Sigmoid colon (tissue), 7 donors: ENCODE data around the gene ATOX1. TPM values are rescaled to one million over a fixed set of nuclear protein-coding genes. Genes with fewer than 3 reads are reported as not detected.

Experiments used
- DNase-seq: peaks from one replicate; pipeline ENCODE4 v3.0.0-alpha.2; 2019
- H3K27ac ChIP-seq, 4 donors: fragments of 200-600 bp; sonication (generic); one replicate each; pipeline ENCODE4 v1.5.1; 2016 to 2019; ENCODE audit warnings: mild to moderate bottlenecking in 1 of 4
- H3K27me3 ChIP-seq, 3 donors: fragments of 200-600 bp; sonication (generic); one replicate each; pipeline ENCODE4 v1.5.1; 2019; ENCODE audit warnings: mild to moderate bottlenecking in 1 of 3
- H3K36me3 ChIP-seq, 4 donors: fragments of 200-600 bp; sonication (generic); one replicate each; pipeline ENCODE4 v1.5.1; 2016 to 2019
- H3K4me1 ChIP-seq, 4 donors: fragments of 200-600 bp; sonication (generic); one replicate each; pipeline ENCODE4 v1.5.1; 2017 to 2019
- H3K4me3 ChIP-seq, 4 donors: fragments of 200-600 bp; sonication (generic); one replicate each; pipeline ENCODE4 v1.5.1; 2017 to 2019; ENCODE audit warnings: mild to moderate bottlenecking in 2 of 4, moderate library complexity in 1 of 4
- H3K9me3 ChIP-seq, 4 donors: fragments of 200-600 bp in 3 of 4; sonication (generic) in 3 of 4; one replicate each; pipeline versions ENCODE4 v1.5.1 to v1.6.1; 2013 to 2019
- CTCF ChIP-seq, 4 experiments: fragments of 450-650 bp in 3 of 4; fragments of 200-600 bp in 1 of 4; IDR thresholded peaks; one replicate each; pipeline ENCODE4 v1.5.1; 2016 to 2019; ENCODE audit warnings: antibody characterized with exemption in 4 of 4, mild to moderate bottlenecking in 3 of 4, moderate library complexity in 2 of 4
- EP300 ChIP-seq, 4 donors: sonication (generic); formaldehyde crosslinking; IDR thresholded peaks; one replicate each; pipeline ENCODE4 v1.6.1; 2017; ENCODE audit warnings: antibody characterized with exemption in 4 of 4
- POLR2A ChIP-seq, 2 donors: fragments of 450-650 bp; IDR thresholded peaks; one replicate each; pipeline ENCODE4 v1.6.1; 2016; ENCODE audit warnings: antibody characterized with exemption in 2 of 2, mild to moderate bottlenecking in 2 of 2, moderate library complexity in 2 of 2
- POLR2AphosphoS5 ChIP-seq, 4 donors: sonication (generic); formaldehyde crosslinking; IDR thresholded peaks; one replicate each; pipeline ENCODE4 v1.6.1; 2017; ENCODE audit warnings: antibody characterized with exemption in 4 of 4
- WGBS, 2 donors: extraction: QIAGEN DNeasy Blood & Tissue Kit; methylation state at CpG; one replicate each; pipeline ENCODE4 v1.1.7; 2013; 5-methylcytosine and 5-hydroxymethylcytosine counted together
- intact Hi-C: fragments of 100-400 bp; cut with DNase I; formaldehyde crosslinking; loops from one replicate; pipeline ENCODE4 v1.15.1; 2023
- polyA plus RNA-seq, 3 donors: library from polyadenylated mRNA; stranded (reverse); fragments of 200-250 nt; gene quantifications; one replicate each; pipeline ENCODE4 v1.2.3, GENCODE V29; 2013
- total RNA-seq, 4 donors: library from RNA; depleted of rRNA; stranded (reverse); fragments of >200 nt; gene quantifications; one replicate each; pipeline ENCODE4 v1.1.0, GENCODE V29; 2016
- donor health status: healthy with polysubstance abuse.
- donor health status: Bipolar disorder and iron deficiency.
- donor health status: healthy.

ATOX1 gene
- total and polyA plus RNA-seq, 7 donors = 62.0 to 205 (median 130) TPM

- Histone ChIP-seq H3K36me3 (no peaks in the 10 kb centered on the region), H3K27me3 (no peaks in the 10 kb centered on the region), H3K9me3 (no peaks in the 10 kb centered on the region), H3K4me3 (peak within 1 kb of the TSS; percentile 84 to 91 (median 88)), H3K27ac (peak within 1 kb of the TSS; percentile 93 to 99 (median 98)), H3K4me1 (peaks cover 0 to 47% (median 43%) of the 10 kb centered on the region in 4 donors)
- peak; percentile 96 to 98 for TF ChIP-seq POLR2A (IDR thresholded peaks at IDR 0.05)
- no peak for TF ChIP-seq EP300 (IDR thresholded peaks at IDR 0.05)
- peak in 2 of 4 experiments; percentile 18 to 49 for TF ChIP-seq CTCF (IDR thresholded peaks at IDR 0.05)
- peak; percentile 99 to 100 (median 100) for TF ChIP-seq POLR2AphosphoS5 (IDR thresholded peaks at IDR 0.05)
- peak; percentile 100 for DNase-seq
- 0% methylated on average over 49 of the region's 49 CpGs for WGBS, 2 donors
- intact Hi-C loops = loop anchor here (1.0 to 2.0 kb wide), 2 partner anchors 13 to 31 kb away; partner anchors contain the start of gene ATOX1
Measured at GRCh38 chr5:151771259-151772028, 13.0 kb upstream of the ATOX1 start, which contains the start of gene G3BP1. Gene G3BP1 (plus strand): TSS chr5:151771954. CDS start chr5:151786621, 14,667 bp downstream.

GRCh38 chr5:151770383-151771258 is 12.2 kb upstream of the ATOX1 start:
- TF ChIP-seq POLR2AphosphoS5 (IDR thresholded peaks at IDR 0.05) = peak in 1 of 4 donors; percentile 42
- TF ChIP-seq CTCF (IDR thresholded peaks at IDR 0.05) = no peak
- no peak for TF ChIP-seq POLR2A (IDR thresholded peaks at IDR 0.05)
- TF ChIP-seq EP300 (IDR thresholded peaks at IDR 0.05) = no peak
- H3K4me3 ChIP-seq = peak overlapping the region; percentile 42 to 69 (median 50)
- WGBS, 2 donors = 11 to 31% methylated on average over 75 of the region's 75 CpGs
- no peaks in the 10 kb centered on the region for H3K9me3 ChIP-seq
- H3K4me1 ChIP-seq = peaks cover 0 to 38% (median 35%) of the 10 kb centered on the region in 4 donors
- no peaks in the 10 kb centered on the region for H3K27me3 ChIP-seq
- peak; percentile 93 for DNase-seq
- H3K36me3 ChIP-seq = no peaks in the 10 kb centered on the region
- intact Hi-C loops = loop anchor here (1.0 to 2.0 kb wide), 2 partner anchors 12 to 30 kb away; partner anchors contain the start of gene ATOX1
- H3K27ac ChIP-seq = peak overlapping the region; percentile 84 to 99 (median 98)

GRCh38 chr5:151766975-151767374 is 8.5 kb upstream of the ATOX1 start:
- Histone ChIP-seq H3K4me3 (no peak overlapping the region), H3K27ac (no peak overlapping the region), H3K27me3 (no peaks in the 10 kb centered on the region), H3K36me3 (no peaks in the 10 kb centered on the region), H3K9me3 (no peaks in the 10 kb centered on the region), H3K4me1 (peaks cover 0 to 11% (median 8%) of the 10 kb centered on the region in 4 donors)
- intact Hi-C loops = no loop called here
- no peak for DNase-seq
- TF ChIP-seq POLR2AphosphoS5 (IDR thresholded peaks at IDR 0.05) (no peak), CTCF (IDR thresholded peaks at IDR 0.05) (no peak), POLR2A (IDR thresholded peaks at IDR 0.05) (no peak), EP300 (IDR thresholded peaks at IDR 0.05) (no peak)

- no peaks in the 10 kb centered on the region for H3K9me3 ChIP-seq
- no peak overlapping the region for H3K4me3 ChIP-seq
- H3K36me3 ChIP-seq = no peaks in the 10 kb centered on the region
- intact Hi-C loops = no loop called here
- H3K27me3 ChIP-seq = no peaks in the 10 kb centered on the region
- peaks cover 0 to 4% (median under 1%) of the 10 kb centered on the region in 4 donors for H3K4me1 ChIP-seq
- H3K27ac ChIP-seq = no peak overlapping the region
- TF ChIP-seq POLR2AphosphoS5 (IDR thresholded peaks at IDR 0.05) = no peak
- TF ChIP-seq EP300 (IDR thresholded peaks at IDR 0.05) = no peak
- TF ChIP-seq CTCF (IDR thresholded peaks at IDR 0.05) = no peak
- TF ChIP-seq POLR2A (IDR thresholded peaks at IDR 0.05) = no peak
- no peak for DNase-seq
Measured at GRCh38 chr5:151764801-151765200, 6.4 kb upstream of the ATOX1 start.
